Activated T-cell treated with anti-CD3 and anti-CD28 coated beads, Interleukin-2, amount 50 U/mL, for 24 hours (primary cell): ENCODE data around the gene GFY.

Experiments
- DNase-seq: peaks from one replicate; pipeline ENCODE4 v3.0.0-alpha.2; 2020
- H3K27ac Mint-ChIP-seq: 2 replicates; pipeline ENCODE4 v1.8.0; 2020; ENCODE audit warnings: mild to moderate bottlenecking, mixed read lengths
- H3K27me3 Mint-ChIP-seq: 2 replicates; pipeline ENCODE4 v1.8.0; 2020; ENCODE audit warnings: mixed read lengths
- H3K36me3 Mint-ChIP-seq: 2 replicates; pipeline ENCODE4 v1.8.0; 2020; ENCODE audit warnings: low read depth, mixed read lengths
- H3K4me1 Mint-ChIP-seq: 2 replicates; pipeline ENCODE4 v1.8.0; 2020; ENCODE audit warnings: low read depth, mixed read lengths
- H3K4me3 Mint-ChIP-seq: 2 replicates; pipeline ENCODE4 v1.8.0; 2020; ENCODE audit warnings: mild to moderate bottlenecking, moderate library complexity, mixed read lengths
- H3K9me3 Mint-ChIP-seq: 2 replicates; pipeline ENCODE4 v1.8.0; 2020; ENCODE audit warnings: mixed read lengths

GFY gene, protein sequence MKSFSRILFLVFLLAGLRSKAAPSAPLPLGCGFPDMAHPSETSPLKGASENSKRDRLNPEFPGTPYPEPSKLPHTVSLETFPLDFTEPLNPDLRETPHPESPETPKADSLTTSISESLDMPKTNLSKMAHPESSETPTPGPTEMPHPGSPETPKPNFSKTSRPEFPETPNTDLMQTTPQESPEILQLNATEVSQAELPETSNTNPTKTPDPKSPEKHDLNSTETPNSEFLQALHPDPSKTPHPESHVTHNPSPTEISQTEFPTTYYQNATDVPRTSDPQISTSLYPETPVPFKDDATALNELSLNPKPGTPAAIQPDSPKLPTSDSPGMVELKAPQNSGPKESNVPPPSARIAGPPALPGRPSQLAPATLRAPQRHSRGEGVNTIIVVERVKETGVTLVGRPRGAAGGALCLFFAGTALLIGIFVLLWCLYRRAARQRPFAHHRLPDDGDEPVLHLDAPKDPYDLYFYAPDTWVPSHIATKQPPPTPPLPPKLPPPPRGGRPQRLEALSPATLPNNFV

GRCh38 chr19:49425178-49425577, at the start of gene GFY:
Gene GFY (plus strand): TSS chr19:49425388. CDS start chr19:49426431, 1,043 bp downstream.
- peaks cover 92% of the 10 kb centered on the region for H3K27me3 Mint-ChIP-seq
- no peak within 1 kb of the TSS for H3K27ac Mint-ChIP-seq

GRCh38 chr19:49378512-49378911, 46.7 kb upstream of the GFY start:
- Mint-ChIP-seq H3K9me3 (no peaks in the 10 kb centered on the region), H3K4me1 (no peaks in the 10 kb centered on the region), H3K27me3 (no peaks in the 10 kb centered on the region), H3K27ac (no peak overlapping the region), H3K4me3 (no peak overlapping the region), H3K36me3 (no peaks in the 10 kb centered on the region)
- DNase-seq, result no peak

More at GRCh38 chr19:49425178-49425577, at the start of gene GFY:
- Mint-ChIP-seq H3K4me3 (no peak within 1 kb of the TSS), H3K36me3 (no peaks in the 10 kb centered on the region), H3K4me1 (peaks cover 51% of the 10 kb centered on the region), H3K9me3 (no peaks in the 10 kb centered on the region)
- DNase-seq, result no peak

DNA sequence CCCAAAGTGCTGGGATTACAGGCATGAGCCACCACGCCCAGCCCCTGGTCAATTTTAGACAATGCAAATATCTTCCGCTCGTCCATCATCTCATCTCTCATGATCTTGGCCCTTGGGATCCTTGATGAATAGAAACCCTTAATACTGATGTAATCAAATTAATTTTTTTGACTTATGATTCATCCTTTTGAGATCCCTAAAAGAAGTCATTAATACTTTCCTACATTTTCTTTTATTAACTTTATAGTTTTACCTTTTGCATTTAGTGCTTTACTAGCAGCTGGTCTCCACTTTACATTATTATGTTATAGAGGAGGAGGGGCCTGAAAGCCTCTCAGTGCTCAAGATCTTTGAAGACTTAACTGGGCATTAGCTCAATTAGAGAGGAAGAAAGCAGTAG, 44.8 kb upstream of the GFY start:
- Mint-ChIP-seq H3K36me3 (no peaks in the 10 kb centered on the region), H3K27me3 (no peaks in the 10 kb centered on the region), H3K27ac (no peak overlapping the region), H3K9me3 (no peaks in the 10 kb centered on the region), H3K4me1 (no peaks in the 10 kb centered on the region), H3K4me3 (no peak overlapping the region)
- DNase-seq, result no peak

GRCh38 chr19:49382639-49383038, 42.5 kb upstream of the GFY start:
- H3K9me3 Mint-ChIP-seq, result no peaks in the 10 kb centered on the region
- H3K36me3 Mint-ChIP-seq, result no peaks in the 10 kb centered on the region
- no peak overlapping the region for H3K27ac Mint-ChIP-seq
- no peak overlapping the region for H3K4me3 Mint-ChIP-seq
- DNase-seq, result no peak
- H3K4me1 Mint-ChIP-seq, result peaks cover 3% of the 10 kb centered on the region
- no peaks in the 10 kb centered on the region for H3K27me3 Mint-ChIP-seq

DNA sequence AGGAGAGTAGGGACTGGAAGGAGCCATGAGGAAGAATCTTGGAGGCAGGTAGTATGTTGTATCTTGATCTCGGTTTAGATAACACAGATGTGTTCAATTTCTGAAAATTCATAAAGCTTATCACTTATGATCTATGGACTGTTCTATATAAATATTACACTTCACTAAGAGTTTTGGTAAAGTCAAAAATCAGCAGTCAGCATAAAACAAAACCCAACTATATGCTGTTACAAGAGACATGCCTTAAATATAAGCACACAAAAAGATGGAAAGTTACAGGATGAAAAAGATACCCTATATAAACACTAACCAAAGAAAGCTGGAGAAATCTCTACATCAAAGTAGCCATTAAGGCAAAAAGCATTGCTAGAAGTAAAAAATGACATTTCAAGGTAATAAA, 41.6 kb upstream of the GFY start:
- Mint-ChIP-seq H3K27ac (no peak overlapping the region), H3K4me3 (no peak overlapping the region), H3K9me3 (no peaks in the 10 kb centered on the region), H3K27me3 (no peaks in the 10 kb centered on the region), H3K4me1 (peaks cover 8% of the 10 kb centered on the region), H3K36me3 (no peaks in the 10 kb centered on the region)
- DNase-seq, result no peak

DNA sequence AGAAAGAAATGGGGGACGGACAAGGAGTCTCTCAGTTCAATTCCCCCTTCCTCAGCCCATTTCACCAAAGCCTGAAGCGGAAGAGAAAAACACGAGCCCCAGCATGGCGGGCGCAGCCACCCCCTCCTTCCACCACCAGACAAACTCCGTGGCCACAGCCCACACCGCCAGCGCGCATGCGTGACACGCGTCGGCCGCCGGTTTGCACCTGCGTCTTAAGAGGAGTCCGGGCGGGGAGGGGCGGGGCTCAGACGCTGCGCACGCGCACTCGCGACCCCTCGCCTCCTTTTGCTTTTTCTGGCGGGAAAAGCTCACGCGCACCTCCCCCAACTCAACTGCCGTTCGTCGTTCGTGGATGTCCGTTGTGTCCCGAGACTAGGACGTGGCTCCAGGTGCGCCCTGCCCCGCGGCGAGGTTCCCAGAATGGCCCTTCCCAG, 37.2 kb upstream of the GFY start, which contains the start of gene KASH5:
TSS of gene KASH5 (plus strand) at position 314 of the 437 bp plus-strand sequence. CDS start 2,635 bp downstream, outside the sequence.
- H3K27me3 Mint-ChIP-seq, result no peaks in the 10 kb centered on the region
- peak within 1 kb of the TSS; percentile 35 for H3K4me3 Mint-ChIP-seq
- peaks cover 16% of the 10 kb centered on the region for H3K4me1 Mint-ChIP-seq
- H3K9me3 Mint-ChIP-seq, result no peaks in the 10 kb centered on the region
- H3K36me3 Mint-ChIP-seq, result no peaks in the 10 kb centered on the region
- H3K27ac Mint-ChIP-seq, result peak within 1 kb of the TSS; percentile 83
- DNase-seq, result peak; percentile 84

DNA sequence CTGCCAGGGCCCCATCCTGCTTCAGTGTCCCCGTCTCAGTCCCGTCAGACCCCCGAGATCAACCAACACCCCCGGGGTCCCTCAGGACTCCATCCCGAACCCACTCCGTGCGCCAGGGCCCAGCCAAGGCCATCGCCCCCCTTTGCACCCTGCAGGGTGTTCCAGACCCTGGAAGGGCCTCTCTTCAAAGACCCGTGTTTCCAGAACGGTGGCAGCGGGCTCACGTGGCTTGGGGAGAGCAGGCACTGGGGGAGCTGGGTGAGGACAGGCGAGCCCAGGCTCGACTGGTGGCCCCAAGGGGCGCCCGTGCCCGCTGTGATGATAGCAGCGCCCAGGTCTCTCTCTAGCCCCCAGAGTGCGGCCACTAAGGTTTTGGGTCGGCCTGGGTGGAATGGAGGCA, 35.8 kb upstream of the GFY start:
- peaks cover 16% of the 10 kb centered on the region for H3K4me1 Mint-ChIP-seq
- no peaks in the 10 kb centered on the region for H3K9me3 Mint-ChIP-seq
- no peaks in the 10 kb centered on the region for H3K27me3 Mint-ChIP-seq
- no peak overlapping the region for H3K27ac Mint-ChIP-seq
- H3K36me3 Mint-ChIP-seq, result no peaks in the 10 kb centered on the region
- H3K4me3 Mint-ChIP-seq, result no peak overlapping the region
- no peak for DNase-seq

- H3K27me3 Mint-ChIP-seq, result no peaks in the 10 kb centered on the region
- no peak overlapping the region for H3K27ac Mint-ChIP-seq
- H3K9me3 Mint-ChIP-seq, result no peaks in the 10 kb centered on the region
- H3K4me3 Mint-ChIP-seq, result no peak overlapping the region
- H3K36me3 Mint-ChIP-seq, result no peaks in the 10 kb centered on the region
- peaks cover 16% of the 10 kb centered on the region for H3K4me1 Mint-ChIP-seq
- no peak for DNase-seq
These were observed 34.9 kb upstream of the GFY start for GRCh38 chr19:49390131-49390928.

DNA sequence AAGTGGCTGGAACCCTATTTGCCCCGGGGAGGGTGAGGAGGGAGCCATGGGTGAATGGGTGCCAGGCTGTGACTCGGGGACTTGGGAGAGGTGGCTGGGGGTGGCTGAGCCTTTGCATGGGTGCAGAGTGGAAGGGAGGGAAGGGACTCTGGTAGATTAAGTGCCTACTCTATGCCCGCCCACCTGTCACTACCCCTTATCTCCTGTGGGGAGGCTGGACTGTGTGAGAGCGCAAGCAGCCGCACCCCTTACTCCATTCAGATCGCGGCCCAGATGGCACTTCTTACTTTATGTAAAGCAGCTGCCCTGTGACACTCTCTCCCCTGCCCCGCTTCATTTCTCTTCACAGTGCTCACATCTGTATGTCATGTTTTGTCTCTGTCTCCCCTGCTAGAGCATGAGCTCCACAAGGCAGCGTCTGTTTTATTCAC, 34.2 kb upstream of the GFY start:
- Mint-ChIP-seq H3K27me3 (no peaks in the 10 kb centered on the region), H3K36me3 (no peaks in the 10 kb centered on the region), H3K4me1 (peaks cover 16% of the 10 kb centered on the region), H3K27ac (no peak overlapping the region), H3K9me3 (no peaks in the 10 kb centered on the region), H3K4me3 (no peak overlapping the region)
- DNase-seq, result no peak

DNA sequence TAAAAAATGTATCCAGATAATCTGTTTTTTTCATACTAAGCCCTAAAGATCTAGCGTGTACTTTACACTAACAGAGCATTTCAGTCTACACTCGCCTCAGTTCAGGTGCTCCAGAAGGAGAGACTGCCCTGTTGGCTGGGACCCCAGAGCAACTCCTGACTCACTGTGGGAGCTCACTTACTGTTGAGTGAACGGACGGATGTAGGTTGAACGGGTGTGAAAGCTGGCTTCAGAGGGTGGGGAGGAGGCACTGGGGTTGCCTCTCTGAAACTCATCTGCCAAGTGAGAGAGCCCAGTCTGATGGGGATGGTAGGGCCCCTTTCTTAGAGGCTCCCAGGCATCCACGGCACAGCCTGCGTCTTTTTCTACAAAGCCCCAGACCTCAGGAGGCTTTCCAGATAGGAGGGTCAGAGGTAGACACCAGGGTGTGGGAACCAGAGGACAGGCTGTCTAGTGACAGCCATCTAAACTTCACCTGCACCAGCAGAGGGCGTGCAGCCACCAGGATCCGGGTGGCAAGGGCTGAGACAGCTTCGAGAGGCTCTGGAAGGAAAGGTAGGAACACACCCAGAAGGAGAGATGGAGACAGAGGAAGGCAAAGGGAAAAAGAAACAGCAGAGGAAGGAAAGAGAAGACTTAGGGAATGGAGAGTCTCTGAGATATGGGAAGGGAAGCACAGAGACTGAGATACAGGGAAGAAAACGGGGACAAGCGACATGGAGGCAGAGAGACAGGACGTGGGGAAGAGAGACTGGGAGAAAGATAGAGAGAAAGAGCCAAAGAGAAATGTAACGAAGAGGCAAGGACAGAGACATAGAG, 33.4 kb upstream of the GFY start:
- H3K9me3 Mint-ChIP-seq, result no peaks in the 10 kb centered on the region
- H3K4me1 Mint-ChIP-seq, result peaks cover 16% of the 10 kb centered on the region
- no peaks in the 10 kb centered on the region for H3K36me3 Mint-ChIP-seq
- DNase-seq, result peak; percentile 82
- H3K4me3 Mint-ChIP-seq, result no peak overlapping the region
- no peaks in the 10 kb centered on the region for H3K27me3 Mint-ChIP-seq
- H3K27ac Mint-ChIP-seq, result no peak overlapping the region

DNA sequence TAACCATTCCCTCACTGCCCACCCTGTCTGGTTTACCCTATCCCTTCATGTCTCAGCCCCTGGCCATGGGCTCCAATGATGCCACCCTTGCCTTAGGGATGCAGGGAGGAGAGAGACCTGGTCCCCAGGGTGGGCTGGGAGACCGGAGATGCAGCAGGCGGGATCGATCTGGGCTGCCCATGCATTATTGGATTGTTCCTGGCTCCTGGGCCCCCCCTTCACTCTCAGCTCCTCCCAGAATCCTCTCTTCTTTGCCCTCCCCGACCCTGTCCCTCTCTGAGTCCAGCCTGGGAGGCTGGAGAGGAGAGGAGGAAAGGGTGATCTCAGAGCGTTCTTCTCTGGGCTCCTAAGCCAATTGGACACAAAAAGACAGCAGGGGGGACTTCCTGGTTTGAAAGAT, 31.3 kb upstream of the GFY start:
- Mint-ChIP-seq H3K4me3 (no peak overlapping the region), H3K36me3 (no peaks in the 10 kb centered on the region), H3K27ac (no peak overlapping the region), H3K4me1 (peaks cover 19% of the 10 kb centered on the region), H3K27me3 (no peaks in the 10 kb centered on the region), H3K9me3 (no peaks in the 10 kb centered on the region)
- no peak for DNase-seq

DNA sequence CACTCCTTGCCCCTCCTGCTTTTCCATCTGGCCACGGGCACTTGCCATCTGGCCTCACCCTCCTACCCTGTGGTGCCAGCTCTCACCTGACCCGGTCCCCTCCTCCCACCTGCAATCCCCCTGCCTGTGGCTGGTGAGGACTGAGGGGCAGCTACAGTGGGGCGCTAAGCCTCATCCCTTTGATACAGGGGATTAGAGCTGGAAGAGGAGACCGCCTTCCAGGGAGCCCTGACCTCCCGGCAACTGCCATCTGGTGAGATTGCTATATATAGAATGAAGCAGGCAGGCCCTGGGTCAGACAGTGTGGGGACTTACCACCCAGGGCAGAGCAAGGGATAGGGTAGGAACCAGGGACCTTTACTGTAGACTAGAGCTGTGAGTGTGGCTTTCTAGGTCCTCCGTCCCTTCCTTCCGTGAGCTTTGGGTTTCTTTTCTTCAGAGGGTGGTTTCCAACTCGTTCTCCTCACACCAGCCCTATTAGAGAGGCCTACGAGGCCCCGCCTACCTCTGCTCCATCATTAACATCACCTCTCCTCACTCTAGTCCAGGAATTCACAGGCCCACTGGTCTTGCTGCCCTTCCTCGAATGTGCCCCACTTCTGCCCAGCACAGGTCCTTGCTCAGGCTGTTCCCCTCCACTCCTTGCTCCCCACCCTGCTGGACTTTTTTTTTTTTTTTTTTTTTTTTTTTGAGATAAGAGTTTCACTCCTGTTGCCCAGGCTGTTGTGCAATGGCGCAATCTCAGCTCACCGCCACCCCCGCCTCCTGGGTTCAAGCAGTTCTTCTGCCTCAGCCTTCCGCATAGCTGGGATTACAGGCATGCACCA, 29.4 kb upstream of the GFY start:
- H3K4me3 Mint-ChIP-seq, result no peak overlapping the region
- peaks cover 20% of the 10 kb centered on the region for H3K4me1 Mint-ChIP-seq
- DNase-seq, result no peak
- no peaks in the 10 kb centered on the region for H3K9me3 Mint-ChIP-seq
- H3K36me3 Mint-ChIP-seq, result no peaks in the 10 kb centered on the region
- no peaks in the 10 kb centered on the region for H3K27me3 Mint-ChIP-seq
- H3K27ac Mint-ChIP-seq, result no peak overlapping the region

GRCh38 chr19:49396738-49397505, 28.3 kb upstream of the GFY start:
- DNase-seq, result no peak
- Mint-ChIP-seq H3K4me3 (no peak overlapping the region), H3K27ac (no peak overlapping the region), H3K36me3 (no peaks in the 10 kb centered on the region), H3K9me3 (no peaks in the 10 kb centered on the region), H3K4me1 (peaks cover 15% of the 10 kb centered on the region), H3K27me3 (no peaks in the 10 kb centered on the region)
